ENCODE measurements around the gene IGFBP1. TPM values are rescaled to one million over a fixed set of nuclear protein-coding genes. Genes with fewer than 3 reads are reported as not detected.

The IGFBP1 gene
- total and polyA plus RNA-seq, 8 donors: 0.11 to 0.19 (median 0.12) TPM; not detected in 5

DNA sequence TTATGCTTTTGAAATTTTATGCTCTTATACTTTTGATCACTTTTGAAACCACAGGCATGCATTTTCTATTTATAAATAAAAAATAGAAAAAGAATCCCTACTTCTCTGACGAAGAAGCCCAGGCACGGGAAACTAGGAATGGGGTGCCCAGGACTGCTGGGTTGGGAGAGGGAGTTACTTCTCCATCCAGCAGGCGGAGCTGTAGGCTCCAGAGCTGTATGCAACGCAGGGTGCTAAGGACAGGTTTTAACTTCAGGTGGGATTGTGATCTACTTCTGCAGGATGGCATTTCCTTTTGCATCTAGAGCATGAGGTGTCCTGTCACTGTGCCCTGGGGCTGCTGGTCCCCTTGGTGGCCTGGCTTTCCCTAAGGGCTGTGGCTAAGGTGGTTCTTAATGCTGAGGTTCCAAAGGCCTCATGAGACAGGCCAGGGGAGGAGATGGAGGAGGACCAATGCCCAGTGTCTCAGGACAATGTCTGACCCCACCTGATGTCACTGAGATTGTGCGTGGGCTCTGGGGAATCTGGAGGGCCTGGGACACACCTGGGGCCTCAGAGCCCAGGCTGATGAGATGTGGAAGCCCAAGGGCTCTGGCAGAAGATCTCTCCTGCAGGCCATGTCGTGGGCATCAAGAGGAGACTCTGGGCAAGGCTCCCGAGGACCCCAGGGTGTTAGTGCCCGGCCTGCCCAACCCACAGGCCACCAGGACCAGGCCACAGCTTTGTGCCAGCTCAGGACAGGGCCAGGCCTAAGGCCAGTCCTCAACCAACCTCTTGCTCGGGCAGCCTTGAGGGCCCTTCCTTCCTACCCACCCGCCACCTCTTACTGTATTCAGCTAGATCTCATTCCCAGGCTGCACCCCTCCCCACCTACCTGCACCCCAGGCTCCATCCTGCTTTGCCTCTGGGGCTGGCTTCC, 15.9 kb upstream of the IGFBP1 start:
- TF ChIP-seq, protein P1, sequence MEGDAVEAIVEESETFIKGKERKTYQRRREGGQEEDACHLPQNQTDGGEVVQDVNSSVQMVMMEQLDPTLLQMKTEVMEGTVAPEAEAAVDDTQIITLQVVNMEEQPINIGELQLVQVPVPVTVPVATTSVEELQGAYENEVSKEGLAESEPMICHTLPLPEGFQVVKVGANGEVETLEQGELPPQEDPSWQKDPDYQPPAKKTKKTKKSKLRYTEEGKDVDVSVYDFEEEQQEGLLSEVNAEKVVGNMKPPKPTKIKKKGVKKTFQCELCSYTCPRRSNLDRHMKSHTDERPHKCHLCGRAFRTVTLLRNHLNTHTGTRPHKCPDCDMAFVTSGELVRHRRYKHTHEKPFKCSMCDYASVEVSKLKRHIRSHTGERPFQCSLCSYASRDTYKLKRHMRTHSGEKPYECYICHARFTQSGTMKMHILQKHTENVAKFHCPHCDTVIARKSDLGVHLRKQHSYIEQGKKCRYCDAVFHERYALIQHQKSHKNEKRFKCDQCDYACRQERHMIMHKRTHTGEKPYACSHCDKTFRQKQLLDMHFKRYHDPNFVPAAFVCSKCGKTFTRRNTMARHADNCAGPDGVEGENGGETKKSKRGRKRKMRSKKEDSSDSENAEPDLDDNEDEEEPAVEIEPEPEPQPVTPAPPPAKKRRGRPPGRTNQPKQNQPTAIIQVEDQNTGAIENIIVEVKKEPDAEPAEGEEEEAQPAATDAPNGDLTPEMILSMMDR (IDR thresholded peaks at IDR 0.05): no peak
- no peaks in the 10 kb centered on the region for H3K9me3 ChIP-seq
- no peak overlapping the region for H3K27ac ChIP-seq
- ATAC-seq (peak in 1 of 4 donors; percentile 47), FAIRE-seq (no peak), DNase-seq (no peak)
- H3K27me3 ChIP-seq: no peaks in the 10 kb centered on the region
- 61 to 62% methylated on average over 10 of the region's 10 CpGs for WGBS, 2 donors
- H3K4me3 ChIP-seq: no peak overlapping the region
- H3K36me3 ChIP-seq: no peaks in the 10 kb centered on the region
- no peaks in the 10 kb centered on the region for H3K4me1 ChIP-seq
- intact Hi-C loops (cut with DNase I): no loop called here

DNA sequence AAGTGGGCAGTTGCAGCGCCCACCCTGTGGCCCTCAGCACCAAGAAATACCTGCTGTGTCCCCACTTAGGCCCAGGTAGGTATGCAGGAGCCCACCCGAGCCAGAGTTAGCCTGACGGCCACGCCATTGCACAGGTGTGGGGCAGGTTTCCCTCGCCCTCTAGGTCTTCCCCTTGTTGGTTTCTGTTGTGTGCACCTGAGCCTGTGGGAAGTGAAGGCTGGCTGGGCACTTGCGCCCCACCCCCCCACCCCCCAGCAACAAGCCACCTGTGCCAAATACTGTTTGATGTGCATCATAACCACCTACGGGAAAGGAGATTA, 15.3 kb upstream of the IGFBP1 start, which contains the start of gene CCDC201:
CCDC201 (minus strand) TSS at position 48 of the 320 bp plus-strand sequence. CDS start 75 bp downstream, outside the sequence.
- 79 to 83% methylated on average over 7 of the region's 7 CpGs for WGBS, 2 donors
- Histone ChIP-seq H3K4me3 (no peak within 1 kb of the TSS), H3K4me1 (no peaks in the 10 kb centered on the region), H3K27me3 (no peaks in the 10 kb centered on the region), H3K27ac (no peak within 1 kb of the TSS), H3K9me3 (no peaks in the 10 kb centered on the region), H3K36me3 (no peaks in the 10 kb centered on the region)
- no peak for FAIRE-seq
- intact Hi-C loops (cut with DNase I): no loop called here
- no peak for DNase-seq
- TF ChIP-seq, protein P1 (IDR thresholded peaks at IDR 0.05): no peak
- ATAC-seq: no peak

DNA sequence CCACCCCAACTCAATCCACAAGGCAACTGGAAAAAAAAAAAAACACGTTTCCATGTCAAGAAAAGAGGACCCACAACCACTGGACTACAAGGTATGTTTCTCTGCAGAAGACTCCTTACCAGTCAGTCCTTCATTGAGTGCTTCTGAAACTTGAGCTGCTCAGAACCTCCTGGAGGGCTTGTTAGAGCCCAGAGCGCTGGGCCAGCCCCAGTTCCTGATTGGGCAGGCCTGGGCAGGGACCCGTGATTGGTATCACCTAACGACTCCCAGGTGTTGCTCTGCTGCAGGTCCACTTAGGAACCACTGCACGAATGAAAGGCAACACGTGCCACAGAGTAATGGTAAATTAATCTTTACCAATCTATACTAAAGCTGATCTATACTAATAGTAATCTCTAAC, 14.9 kb upstream of the IGFBP1 start:
- WGBS, 2 donors: 72 to 75% methylated on average over 6 of the region's 6 CpGs
- FAIRE-seq: no peak
- Histone ChIP-seq H3K9me3 (no peaks in the 10 kb centered on the region), H3K4me1 (no peaks in the 10 kb centered on the region), H3K27me3 (no peaks in the 10 kb centered on the region), H3K4me3 (no peak overlapping the region), H3K36me3 (no peaks in the 10 kb centered on the region), H3K27ac (no peak overlapping the region)
- no peak for DNase-seq
- intact Hi-C loops (cut with DNase I): no loop called here
- TF ChIP-seq, protein P1 (IDR thresholded peaks at IDR 0.05): no peak
- ATAC-seq: no peak

DNA sequence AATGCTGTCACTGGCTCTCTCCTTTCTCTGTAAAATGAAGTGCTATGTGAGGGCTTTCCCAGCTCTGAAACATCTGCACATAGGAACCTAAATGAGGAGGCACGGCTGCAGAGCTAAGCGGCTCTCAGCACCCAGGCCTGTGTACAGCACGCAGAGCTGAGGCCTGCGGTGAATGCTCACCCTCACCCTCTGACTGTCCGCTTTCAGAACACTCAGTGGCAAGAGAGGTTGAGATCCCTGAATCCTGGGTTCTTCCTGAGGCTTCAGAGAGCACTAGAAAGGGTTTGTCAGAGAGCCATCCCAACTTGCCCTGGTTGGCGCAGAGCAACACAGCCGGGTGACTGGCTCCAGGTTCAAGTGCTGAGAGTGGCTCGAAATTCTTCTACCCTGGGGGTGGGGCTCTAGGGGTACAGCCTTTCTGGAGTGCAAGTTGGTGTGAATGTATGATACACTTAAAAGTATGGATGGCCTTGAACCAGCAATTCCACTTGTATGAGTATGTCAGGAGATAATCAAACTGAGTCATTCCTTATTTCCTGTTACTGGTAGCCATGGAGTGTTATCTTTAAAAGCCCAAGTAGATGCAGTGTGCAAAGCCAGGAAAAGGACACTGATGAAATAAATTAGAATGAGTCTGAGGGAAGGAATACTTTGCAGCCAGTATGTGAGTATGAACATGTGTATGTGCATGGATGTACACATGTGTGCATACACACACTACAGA, 13.7 kb upstream of the IGFBP1 start:
- WGBS, 2 donors: 90 to 95% methylated on average over 8 of the region's 8 CpGs
- Histone ChIP-seq H3K27ac (no peak overlapping the region), H3K4me1 (no peaks in the 10 kb centered on the region), H3K4me3 (no peak overlapping the region), H3K27me3 (no peaks in the 10 kb centered on the region), H3K9me3 (no peaks in the 10 kb centered on the region), H3K36me3 (no peaks in the 10 kb centered on the region)
- intact Hi-C loops (cut with DNase I): no loop called here
- DNase-seq (no peak), FAIRE-seq (no peak), ATAC-seq (no peak)
- TF ChIP-seq, protein P1 (IDR thresholded peaks at IDR 0.05): no peak

All from pancreas (tissue), 10 donors.